GM18858 (cell line): ENCODE measurements around the gene MPL.
"Not testable (repeated sequence)": the region's sequence is repeated elsewhere in the genome, so short reads cannot be mapped to it uniquely, and the experiment has no call there.

ENCODE experiments used
- ATAC-seq: cut with Tn5 transposase; IDR thresholded peaks from one replicate; pipeline ENCODE4 v1.9.1; 2021; ENCODE audit not compliant: unreplicated experiment

MPL gene

DNA sequence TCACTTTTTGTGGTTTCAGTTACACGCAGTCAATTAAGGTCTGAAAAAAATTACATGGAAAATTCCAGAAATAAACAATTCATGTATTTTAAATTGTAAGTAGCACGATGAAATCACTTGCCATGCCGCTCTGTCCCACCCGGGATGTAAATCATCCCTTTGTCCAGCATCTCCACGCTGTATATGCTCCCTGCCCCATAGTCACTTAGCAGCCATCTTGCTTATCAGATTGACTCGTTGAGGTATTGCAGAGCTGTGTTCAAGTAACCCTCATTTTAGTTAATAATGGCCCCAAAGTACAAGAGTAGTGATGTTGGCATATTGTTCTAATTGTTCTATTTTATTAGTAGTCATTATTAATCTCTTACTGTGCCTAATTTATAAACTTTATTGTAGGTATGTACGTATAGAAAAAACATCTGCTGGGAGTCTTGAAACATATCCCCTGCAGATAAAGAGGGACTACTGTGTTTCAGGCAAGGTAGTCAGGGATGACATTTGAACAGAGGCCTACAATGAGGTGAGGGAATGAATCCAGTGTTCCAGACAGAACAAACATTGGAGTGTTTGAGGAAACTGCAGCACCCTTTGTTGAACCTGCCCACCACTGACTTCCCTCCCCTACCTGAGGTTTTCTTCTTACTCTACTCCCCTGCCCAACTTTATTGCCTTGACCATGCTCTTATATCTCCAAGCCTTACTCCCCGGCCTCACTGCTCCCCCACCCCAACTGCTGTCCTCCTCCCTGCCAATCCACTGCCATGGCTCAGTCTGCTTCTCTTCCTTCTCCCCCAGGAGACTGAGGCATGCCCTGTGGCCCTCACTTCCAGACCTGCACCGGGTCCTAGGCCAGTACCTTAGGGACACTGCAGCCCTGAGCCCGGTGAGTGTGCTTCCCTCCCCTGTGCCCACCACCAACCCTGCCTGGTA, 14.1 kb downstream of the MPL start:
- ATAC-seq, result no peak

DNA sequence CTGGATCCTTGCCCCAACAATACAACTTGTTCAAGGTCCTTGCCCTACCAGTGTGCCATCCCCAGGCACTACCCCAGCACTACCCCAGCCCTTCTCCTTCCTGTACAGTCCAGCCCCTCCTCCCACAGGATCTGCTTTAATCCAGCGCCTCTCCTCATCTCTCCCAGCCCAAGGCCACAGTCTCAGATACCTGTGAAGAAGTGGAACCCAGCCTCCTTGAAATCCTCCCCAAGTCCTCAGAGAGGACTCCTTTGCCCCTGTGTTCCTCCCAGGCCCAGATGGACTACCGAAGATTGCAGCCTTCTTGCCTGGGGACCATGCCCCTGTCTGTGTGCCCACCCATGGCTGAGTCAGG, 14.7 kb downstream of the MPL start:
- no peak for ATAC-seq

DNA sequence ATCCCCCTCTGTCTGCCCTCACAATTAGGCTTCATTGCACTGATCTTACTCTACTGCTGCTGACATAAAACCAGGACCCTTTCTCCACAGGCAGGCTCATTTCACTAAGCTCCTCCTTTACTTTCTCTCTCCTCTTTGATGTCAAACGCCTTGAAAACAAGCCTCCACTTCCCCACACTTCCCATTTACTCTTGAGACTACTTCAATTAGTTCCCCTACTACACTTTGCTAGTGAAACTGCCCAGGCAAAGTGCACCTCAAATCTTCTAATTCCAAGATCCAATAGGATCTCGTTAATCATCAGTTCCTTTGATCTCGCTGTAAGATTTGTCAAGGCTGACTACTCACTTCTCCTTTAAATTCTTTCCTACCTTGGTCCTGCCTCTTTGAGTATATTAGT, 15.3 kb downstream of the MPL start:
- ATAC-seq, result no peak

DNA sequence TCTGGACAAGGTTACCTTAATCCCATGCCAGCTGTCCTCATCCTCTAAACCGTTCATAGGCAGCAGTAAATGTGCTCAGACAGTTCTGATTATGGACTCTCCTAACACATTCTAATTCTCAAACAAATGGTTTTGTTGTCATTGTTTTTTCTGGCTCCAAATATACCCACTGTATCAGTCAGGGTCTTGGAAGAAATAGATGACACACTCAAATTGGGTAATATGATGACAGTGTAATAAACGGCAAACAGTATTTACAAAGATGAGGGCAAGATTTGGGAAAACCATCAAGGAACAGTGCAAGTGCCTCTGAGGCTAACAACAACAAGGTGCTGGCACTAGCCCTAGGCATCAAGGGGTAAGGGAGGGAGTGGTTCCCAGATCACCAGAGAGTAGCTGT, 16.9 kb downstream of the MPL start:
- ATAC-seq, result no peak

DNA sequence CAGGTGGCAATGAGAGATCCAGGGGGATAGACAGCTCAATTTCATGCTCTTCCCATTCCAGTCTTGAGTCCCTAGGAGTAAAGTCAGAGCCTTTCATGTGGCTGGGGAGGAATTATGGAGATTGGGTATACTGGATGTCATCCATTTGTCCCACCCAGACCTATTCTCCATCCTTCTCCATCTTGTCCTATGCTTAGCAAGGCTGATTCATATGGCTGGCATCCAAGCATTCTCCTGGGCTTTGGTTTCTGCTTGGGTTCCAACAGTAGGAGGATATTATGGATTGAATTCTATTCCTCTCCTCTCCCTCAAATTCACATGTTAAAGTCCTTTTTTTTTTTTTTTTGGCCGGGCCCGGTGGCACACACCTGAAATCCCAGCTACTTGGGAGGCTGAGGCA, 17.3 kb downstream of the MPL start:
- no peak for ATAC-seq

DNA sequence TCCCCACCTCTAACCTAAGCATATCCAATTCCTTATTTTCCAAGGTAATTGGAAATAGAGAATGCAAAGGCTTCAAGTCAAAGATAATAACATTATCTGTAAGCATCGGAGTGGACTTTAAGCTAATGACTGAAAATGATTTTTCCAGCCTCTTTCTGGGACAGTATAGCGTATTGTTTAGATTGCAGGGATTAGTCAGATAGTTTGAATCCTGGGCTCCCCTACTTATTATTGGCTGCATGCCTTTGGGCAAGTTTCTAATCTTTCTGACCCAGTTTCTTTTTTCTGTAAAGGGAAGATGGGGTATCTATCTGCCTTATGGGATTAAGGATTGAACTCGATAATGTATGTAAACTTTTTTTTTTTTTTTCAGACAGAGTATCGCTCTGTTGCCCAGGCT, 19.6 kb downstream of the MPL start:
- no peak for ATAC-seq

DNA sequence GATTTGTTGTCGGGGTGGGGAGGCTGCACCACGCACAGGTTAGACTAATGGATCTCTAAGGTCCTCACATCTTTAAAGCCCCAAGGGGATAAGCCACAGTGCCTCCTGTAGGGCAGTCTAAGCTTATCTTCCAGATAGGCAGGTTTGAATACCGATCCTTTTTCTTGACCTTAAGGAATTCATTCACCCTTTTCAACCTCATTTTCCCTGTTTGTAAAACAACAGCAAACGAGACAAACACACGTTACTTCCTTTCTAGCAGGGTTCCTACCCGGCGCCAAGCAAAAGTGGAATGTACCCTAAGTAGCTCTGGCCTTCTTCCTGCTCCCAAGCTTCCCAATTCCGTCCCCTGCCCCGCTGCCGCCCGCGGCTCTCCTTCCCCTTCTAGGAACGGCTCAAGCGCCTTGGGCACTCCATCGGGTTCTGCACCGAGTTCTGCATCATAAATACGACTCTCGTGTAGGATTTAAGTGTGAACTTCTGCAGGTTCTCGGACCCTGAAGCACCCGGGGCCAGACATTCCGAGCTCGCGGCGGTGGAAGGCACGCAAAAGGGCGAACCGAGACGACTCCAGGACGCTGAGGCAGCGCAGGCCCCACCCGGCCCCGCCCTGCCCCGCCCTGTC, 20.6 kb downstream of the MPL start:
- no peak for ATAC-seq

DNA sequence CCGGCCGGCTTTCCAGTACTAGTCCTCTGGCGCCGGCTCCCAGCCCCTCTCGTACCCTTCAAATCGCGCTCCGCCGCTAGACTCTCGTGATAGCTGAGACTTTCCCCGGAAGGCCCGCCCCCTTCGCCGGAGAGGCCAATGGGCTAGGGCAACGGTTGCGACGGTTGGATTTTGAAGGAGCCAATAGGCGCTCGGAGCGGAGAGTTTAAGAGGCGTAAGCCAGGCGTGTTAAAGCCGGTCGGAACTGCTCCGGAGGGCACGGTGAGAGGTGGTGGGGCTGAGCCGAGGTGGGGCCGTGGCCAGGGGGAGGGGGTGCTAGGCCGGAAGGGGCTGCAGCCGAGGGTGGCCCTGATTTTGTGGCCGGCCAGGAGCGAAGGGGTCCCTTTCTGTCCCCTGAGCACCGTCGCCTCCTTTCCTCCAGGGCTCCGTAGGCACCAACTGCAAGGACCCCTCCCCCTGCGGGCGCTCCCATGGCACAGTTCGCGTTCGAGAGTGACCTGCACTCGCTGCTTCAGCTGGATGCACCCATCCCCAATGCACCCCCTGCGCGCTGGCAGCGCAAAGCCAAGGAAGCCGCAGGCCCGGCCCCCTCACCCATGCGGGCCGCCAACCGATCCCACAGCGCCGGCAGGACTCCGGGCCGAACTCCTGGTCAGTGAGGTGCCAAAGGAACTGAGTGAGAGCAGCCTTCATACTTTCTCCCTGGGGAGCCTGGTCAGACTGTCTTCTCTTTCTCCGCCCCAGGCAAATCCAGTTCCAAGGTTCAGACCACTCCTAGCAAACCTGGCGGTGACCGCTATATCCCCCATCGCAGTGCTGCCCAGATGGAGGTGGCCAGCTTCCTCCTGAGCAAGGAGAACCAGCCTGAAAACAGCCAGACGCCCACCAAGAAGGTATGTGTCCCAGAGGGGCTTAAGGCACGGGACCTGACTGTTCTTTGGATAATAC, 21.4 kb downstream of the MPL start, which contains the start of gene CDC20:
TSS of gene CDC20 (plus strand) at position 236 of the 948 bp plus-strand sequence. CDS start at position 471, 235 bp downstream.
- peak; percentile 79 for ATAC-seq

DNA sequence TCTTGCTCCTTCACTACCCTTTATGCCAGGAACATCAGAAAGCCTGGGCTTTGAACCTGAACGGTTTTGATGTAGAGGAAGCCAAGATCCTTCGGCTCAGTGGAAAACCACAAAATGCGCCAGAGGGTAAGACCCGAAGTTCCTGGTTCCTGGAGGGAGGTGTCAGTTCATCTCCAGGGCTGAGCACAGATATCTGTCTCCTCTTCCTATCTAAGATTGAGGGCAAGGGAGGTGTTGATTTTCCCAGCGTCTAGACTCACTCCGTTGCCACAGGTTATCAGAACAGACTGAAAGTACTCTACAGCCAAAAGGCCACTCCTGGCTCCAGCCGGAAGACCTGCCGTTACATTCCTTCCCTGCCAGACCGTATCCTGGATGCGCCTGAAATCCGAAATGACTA, 22.1 kb downstream of the MPL start:
- ATAC-seq, result no peak

DNA sequence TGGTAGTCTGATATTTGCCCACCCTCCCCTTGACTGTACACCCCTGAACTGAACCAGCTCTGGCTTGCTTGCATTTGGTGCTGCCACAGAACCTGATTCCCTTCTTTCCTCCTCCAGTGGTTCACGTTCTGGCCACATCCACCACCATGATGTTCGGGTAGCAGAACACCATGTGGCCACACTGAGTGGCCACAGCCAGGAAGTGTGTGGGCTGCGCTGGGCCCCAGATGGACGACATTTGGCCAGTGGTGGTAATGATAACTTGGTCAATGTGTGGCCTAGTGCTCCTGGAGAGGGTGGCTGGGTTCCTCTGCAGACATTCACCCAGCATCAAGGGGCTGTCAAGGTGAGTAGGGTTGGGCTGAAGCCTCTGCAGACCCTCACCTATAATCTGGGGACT, 23.0 kb downstream of the MPL start:
- ATAC-seq, result no peak

DNA sequence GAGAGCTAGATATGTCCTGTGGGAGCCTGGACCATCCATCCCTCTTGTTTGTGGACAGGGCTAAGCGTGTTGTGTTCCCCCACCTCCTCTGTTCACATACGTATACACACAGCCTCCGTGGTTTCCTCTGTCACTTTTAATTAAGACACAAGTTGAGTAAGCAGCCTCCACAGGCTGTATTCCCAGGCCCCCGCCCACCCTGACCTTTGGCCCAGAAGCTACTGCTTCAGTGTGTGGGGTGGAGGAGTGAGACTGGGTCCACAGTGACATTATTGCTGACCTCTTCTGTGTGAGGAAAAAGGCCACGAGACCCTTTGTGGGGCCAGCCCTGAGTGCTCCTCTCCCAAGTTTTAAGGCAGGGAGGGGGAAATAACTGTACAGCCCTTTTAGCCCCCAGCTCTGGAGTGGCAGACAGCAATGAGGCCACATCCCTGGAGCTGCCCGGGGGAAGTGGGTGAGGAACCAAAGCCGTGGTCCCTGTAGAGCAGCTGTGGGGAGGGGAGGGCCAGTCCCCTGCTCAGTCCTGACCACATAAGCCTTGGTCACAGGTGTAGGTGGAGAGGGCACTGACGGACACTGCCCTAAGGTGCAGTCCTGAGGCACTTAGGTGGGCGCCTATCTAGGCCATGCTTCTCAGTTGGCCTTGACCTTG, 25.8 kb downstream of the MPL start:
- no peak for ATAC-seq

DNA sequence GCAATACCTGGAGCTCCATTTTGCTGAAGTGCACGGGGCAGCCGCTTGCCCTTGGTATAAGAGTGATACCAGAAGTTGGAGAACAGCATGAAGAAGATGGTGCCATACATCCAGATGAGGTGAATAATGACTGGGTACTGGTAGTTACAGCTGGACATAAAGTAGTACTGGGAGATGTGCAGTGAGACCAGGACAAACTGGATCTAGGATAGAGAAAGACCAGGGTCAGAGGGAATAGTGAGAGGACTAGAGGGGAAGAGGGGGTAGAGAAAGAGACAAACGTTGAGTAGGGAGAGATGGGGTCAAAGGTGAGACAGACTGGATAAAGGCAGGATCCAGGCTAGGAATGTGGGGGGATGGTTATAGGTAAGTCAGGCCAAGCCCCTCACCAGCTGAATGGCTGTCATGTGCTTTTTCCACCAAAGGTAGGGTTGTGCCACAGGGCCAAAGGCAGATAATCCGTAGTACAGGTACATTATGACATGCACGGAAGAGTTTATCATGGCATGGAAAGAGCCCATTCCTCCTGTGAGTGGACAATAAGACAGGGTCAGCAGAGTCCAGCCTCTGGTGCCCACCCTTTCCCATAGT, 26.4 kb downstream of the MPL start:
- ATAC-seq, result no peak

DNA sequence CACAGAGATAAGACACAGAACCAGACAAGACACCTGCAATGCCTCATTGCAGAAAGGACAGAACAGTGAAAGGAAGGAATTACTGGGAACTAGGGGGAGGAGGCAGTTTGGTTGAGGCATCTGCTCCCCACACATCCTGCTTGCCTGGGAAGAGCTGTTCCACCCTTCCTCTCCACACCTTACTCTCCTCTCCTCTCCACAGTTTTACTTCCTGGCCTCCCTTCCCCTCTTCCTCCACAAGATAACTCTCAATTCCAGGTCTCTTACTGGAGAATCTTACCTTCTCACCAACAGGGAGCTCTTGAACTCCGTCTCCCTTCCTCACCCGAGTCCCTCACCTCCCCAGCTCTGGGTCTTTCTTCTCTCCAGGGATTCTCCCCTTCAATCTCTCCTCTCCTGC, 28.1 kb downstream of the MPL start:
- no peak for ATAC-seq

DNA sequence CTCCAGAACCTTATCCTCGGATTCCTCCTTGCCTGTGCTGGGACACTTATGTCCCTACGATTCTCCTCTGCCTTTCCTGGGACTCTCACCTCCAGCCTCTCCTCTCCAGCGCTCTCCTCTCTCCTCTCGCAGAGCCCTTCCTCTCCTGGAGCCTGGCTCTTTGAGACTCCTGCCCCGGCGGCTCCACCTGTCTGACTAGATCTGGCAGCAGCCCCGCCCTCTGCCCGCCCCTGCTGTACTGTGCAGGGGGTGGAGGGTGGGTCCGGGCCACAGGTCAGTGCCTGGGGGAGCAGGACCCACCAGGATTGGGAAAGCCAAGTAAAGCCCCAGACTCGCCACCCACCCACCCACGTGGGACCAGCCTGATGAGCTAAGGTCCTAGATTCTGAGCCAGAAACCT, 28.6 kb downstream of the MPL start:
- ATAC-seq, result no peak

DNA sequence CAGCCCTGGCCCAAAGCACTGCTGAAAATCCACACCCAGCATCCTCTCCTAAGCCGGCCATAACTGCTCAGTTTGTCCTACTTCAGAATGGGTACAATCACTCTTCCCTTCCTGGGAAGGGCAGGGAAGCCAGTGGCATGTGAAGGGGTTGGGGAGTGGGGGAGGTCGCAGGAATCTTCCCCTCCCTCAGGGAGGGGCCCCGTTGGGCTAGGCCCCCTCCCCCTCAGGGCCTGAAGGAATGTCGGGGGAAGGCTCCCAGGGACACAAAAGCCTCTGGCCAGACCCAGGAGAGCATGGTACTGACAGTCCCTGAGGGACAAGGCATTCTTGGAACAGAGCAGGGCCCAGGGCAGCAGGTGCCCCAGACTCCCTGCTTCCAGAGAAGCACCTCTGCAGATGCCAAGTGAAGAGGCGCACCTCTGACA, 29.0 kb downstream of the MPL start:
- ATAC-seq, result no peak

DNA sequence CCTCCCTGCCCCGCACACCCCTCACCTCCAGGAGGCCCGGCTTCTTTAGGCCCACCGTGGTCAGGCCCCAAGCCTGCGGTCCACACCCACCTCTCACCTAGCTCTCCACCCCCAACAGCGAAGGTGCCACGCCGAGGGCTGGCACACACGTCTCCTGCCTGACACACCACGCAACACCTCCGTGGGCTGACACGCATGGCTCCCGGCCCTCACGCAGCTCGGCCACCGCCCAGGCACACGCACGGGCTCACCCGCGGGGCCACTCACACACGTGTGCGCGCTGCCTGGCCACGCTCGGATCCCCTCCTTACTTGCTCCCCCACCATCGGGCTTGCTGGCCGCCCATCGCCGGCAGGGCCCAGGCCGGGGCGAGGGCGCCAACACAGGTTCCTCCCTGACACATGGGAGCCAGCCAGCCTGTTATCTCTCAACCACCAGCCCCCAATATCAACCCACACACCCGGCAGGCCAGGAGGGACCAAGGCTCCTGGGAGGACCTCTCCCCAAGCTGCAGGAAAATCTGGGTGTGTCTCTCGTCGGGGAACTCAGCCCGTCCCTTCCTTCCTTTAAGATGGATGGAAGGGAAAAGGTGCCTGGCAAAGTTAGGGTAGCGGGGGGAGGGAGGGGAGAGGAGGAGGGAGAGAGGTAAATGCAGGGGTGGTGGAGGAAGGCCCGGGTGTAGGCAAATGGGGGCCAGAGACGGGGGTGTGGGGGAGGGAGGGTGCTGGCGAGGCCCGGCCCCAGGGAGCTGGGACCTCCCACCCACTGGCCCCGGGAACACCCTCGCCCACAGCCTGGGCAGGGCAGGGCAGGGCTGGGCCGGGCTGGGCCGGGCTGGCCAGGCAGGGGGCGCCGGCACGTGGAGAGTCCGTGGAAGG, 29.6 kb downstream of the MPL start:
- peak; percentile 18 for ATAC-seq

DNA sequence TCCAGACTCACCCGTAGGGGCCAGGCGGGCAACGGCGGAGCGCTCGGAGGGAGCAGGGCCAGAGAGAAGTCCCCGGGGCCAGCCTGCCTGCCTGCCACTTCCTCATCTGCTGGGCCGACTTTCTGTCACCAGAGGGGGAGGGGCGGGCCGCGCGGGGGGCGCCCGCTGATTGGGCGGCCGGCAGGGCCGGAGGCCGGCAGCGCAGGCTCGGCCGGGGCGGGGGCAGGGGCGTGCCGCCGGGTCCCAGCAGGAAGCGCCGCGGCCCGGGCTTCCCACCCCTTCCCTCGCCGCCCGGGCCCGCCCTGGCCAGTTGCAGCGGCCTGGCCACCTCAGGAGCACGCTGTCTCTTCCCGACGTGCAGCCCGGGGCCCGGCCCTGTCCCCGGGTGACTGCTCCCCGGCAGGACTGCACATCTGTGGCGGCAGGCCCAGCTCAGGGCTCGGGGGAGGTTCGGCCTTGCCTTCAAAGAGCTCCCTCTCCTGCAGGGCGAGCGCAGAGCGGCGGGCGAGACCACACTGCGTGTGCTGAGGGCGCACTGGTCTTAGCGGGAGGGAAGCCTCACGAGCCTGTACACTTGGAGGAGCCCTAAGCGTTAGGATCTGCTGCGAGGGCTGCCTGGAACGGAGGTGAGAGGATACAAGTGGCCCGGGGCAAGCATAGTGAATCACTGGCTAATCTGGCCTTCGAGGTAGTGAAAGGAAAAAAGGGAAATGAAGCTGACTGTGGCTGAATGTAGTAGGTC, 30.5 kb downstream of the MPL start, which contains the start of gene ELOVL1:
TSS of gene ELOVL1 (minus strand) at position 108 of the 742 bp plus-strand sequence. CDS start 2,402 bp downstream, outside the sequence.
- ATAC-seq, result peak; percentile 57

DNA sequence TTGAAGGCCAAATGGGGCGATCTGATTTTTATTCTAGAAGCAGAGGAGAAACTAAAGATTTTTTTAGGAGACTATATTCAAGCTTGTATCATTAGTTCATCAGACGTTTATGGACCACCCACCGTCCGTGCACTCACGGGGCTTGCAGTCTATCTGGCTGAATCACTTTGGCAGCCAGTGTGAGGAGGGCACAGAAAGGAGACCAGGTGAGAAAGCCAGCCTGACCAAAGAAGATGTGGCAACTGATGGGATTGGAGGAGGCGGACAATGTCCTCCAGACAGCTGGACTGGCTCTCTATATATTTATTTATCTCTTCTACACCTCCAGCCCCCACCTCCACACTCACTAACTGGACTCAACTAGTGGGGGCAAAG, 31.0 kb downstream of the MPL start:
- ATAC-seq, result no peak

DNA sequence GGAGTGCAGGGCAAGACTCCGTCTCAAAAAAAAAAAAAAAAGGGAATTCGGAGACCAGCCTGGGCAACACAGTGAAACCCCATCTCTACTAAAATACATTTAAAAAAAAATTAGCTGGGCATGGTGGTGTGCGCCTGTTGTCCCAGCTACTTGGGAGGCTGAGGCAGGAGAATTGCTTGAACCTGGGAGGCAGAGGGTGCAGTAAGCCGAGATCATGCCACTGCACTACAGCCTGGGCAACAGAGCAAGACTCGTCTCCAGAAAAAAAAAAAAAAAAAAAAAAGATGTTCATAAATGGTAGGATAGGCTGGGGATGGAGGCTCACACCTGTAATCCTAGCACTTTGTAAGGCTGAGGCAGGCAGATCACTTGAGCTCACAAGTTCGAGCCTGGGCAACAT, 32.2 kb downstream of the MPL start:
- ATAC-seq, result not testable (repeated sequence)
